Measurements from ENCODE around the gene A1BG. TPM values are rescaled to one million over a fixed set of nuclear protein-coding genes. Genes with fewer than 3 reads are reported as not detected.

Gene A1BG, protein sequence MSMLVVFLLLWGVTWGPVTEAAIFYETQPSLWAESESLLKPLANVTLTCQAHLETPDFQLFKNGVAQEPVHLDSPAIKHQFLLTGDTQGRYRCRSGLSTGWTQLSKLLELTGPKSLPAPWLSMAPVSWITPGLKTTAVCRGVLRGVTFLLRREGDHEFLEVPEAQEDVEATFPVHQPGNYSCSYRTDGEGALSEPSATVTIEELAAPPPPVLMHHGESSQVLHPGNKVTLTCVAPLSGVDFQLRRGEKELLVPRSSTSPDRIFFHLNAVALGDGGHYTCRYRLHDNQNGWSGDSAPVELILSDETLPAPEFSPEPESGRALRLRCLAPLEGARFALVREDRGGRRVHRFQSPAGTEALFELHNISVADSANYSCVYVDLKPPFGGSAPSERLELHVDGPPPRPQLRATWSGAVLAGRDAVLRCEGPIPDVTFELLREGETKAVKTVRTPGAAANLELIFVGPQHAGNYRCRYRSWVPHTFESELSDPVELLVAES
- total RNA-seq (2022; extraction: Qiagen RNA extraction; ENCODE audit: low read depth): 7.2 to 12.3 TPM (median 10.0 TPM) in 5 replicates

DNA sequence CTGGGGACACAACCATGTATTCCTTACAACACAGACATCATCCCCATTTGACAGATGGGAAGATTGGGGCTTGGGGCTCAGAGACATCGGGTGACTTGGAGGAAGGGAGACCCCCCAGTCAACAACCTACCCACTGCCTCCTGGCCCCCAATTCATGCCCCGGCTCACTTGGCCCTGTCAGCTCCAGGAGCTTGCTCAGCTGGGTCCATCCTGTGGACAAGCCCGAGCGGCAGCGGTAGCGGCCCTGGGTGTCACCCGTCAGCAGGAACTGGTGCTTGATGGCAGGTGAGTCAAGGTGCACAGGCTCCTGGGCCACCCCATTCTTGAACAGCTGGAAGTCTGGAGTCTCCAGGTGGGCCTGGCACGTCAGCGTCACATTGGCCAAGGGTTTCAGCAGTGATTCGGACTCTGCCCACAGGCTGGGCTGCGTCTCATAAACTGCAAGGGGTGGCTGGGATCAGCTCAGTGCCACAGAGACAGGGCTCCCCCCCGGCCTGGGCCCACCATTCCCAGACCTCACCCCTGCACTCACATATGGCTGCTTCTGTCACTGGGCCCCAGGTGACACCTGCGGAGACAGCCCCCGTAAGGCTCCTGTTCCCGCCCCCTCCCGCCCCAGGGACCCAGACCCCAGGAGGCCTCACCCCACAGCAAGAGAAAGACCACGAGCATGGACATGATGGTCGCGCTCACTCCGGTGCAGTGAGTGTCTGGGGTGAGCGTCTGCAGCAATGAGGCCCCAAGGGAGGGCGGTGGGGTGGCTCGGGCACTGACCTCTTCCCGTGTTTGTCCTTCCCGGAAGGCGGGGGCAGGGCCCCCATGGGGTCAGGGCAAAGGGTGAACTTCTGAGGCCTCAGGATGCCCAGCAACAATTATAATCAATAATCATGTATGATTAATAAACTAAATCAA lies at the start of gene A1BG:
A1BG (minus strand) TSS at position 733 of the 912 bp plus-strand sequence; CDS start at position 678, 55 bp downstream.

DNA sequence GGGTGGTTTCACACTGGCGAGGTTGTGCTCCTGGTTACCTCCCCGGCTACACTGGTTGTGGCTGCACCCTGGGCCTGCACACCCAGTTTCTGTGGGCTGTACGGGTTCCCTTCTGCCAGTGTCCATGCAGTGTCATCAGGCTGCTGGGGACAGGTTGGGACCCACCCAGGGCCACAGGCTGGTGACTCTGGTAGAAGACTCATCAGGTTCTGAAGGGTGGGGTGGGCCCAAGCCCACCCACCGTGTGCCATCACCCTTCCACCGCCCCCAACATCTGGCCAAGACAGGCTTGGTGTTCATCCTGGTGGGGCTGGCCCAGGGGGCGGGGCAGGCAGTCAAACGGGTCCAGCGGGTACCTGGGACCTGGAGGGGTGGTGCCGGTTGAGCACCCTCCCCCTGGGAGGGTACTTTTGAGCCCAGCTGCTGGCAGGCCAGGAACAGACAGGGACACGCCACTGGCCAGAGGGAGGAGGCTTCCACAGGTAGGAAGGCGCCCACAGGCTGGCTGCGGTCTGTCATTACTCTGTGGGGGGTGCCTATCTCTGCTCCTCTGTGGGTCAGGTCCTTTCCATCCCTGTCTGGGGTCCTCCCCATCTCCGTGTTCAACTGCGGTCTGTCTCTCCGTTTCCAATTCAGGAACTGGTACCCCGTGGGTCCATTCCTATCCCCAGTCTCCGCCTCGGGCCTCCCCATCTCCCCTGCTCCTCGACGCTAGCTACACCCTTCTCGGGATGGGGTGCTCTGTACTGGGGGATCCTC lies 42.1 kb upstream of the A1BG start, which contains the start of gene RNF225:
RNF225 (plus strand) TSS at position 437 of the 759 bp plus-strand sequence. CDS start 434 bp downstream, outside the sequence.

DNA sequence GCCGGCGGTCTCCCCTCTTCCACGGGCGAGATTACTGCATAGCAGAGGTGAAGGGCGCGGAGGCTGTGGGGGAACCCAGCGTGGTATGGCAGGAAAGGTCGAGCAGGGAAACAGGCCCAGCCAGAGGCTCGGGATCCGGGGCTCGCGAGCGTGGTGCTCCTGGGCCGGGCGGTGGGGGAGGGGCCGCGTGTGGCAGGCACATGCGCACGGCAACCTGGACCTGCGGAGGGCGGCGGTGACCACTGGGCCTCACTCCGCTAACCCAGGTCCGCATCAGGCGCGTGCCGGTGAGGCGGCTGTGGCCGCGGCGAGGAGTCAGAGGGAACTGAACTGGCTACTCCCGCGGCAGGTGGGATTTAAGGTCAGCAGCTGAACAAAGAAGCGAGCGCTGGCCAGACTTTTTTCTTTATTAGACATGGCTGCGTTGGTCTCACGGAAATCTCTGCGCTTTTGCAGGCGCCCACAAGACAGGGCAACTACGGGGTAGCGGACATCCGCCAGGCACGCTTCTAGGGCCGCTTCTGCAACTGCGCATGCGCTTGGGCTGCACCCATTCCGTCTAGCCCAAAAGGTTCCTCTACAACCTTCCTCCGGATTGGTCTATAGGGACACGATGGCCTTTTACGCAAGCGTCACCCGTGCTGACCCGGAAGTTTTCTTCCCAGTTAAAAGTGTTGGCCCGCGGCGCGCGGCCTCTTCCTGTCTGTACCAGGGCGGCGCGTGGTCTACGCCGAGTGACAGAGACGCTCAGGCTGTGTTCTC lies 33.5 kb upstream of the A1BG start, which contains the start of gene RPS5:
RPS5 (plus strand) TSS at position 694 of the 762 bp plus-strand sequence. CDS start 869 bp downstream, outside the sequence.

DNA sequence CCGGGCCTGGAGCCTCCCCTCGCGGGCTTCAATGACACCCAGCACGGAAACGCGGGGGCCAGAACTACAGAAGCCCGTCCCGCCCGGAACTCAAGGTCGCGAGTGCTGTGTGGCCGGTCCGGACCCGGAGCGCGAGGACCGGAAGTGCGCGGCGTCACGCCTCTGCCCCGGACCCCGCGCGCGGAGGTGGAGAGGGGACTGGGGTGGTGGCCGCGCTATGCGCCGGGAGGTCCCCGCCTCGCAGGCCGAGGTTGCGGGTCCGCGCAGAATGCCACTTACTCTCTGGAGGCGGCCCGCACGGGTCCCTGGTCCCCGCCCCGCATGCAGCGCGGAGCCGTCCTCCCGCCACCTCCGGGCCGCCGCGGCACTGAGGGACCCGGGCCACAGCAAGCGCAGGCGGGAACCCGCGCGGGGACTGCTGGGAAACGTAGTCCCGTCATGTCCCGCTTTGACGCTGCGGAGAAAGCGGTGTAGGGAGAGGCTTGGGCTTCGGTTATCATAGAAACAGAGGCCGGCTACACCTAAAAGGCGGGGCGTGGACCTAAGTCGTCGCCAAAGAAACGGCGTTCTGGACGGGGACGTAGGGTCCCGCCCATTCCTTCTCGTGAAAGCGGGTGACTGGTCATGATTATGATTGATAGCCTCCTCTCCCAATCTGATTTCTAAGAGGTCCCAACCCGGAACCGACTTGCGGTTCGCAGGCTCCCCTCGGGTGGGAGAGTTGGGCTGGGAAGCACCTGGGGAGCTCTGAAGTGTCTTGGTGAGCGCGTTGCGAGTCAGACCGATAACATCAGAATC lies 27.6 kb upstream of the A1BG start, which contains the start of gene ZNF837:
ZNF837 (minus strand) TSS at position 369 of the 798 bp plus-strand sequence. CDS start 11,698 bp downstream, outside the sequence.

DNA sequence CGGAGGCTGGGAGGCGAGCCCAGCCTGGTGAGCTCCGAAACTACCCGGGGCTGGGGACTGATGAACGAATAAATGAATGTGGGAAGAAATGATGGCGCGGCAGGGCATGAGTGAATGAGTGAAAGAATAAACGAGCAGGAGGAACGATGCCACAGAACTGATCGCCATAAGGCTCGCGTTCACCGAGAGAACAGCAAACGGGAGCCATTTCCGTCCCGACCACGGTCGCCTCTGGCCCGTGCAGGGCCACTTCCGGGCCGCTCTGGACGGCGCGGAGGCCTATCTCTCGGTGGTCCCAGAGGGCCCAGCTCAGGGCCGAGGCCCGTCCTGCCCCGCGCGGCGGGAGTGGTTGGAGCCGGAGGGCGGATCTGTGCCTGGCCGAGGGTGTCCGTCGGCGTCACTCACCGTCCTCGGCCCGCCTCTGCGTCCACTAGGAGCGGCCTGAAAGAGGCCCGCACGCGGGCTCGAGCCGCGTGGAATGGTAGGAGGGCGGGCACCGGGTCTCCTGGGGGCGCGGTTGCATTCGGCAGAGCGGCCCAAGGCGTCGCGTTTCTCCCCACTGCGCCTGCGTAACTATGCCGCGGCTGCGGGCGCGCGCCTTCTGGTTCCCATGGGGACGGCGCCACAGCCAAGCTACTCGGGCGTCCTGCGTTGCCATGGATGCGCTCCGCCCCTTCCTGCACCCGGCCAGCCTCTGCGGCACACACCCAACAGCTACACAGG lies 9.1 kb upstream of the A1BG start, which contains the start of gene ZNF497:
ZNF497 (minus strand) TSS at position 480 of the 723 bp plus-strand sequence. CDS start 5,116 bp downstream, outside the sequence.

DNA sequence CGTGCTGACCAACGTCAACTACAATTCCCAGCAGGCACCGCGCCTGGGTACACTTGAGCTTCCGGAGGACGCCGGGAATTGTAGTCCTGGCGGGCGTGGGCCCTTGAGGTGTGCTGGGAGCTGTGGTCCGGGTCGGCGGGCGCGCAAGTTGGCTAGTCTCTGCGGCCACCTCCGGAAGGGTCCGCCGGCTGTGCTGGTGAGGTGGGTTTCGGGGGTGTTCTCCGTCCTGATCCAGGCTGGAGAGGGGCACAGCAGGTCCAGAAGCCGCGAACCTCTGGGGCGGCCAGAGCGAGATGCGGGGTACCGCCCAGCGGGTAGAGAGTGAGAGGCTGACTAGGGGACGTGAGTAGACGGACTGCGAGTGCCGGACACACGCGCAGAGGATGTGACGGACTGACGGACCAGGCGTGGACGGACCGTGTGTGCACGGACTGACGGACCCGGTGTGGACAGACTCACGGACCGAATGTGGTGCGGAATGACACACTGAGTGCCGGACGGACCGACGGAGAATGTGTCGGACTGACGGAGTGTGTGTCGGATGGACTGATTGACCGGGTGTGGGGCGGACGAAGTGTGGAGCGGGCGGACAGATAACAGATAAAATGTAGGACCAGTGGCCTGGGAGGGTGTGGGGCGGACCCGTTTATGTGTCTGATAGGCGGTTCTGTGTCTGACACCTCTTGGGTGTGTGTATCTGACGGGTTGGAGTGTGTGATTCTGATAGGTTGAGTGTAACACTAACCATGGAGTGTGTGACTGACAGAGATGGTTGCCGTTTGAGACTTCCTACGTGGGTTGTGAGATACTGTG lies 26.2 kb downstream of the A1BG start, which contains the start of gene ZSCAN22:
ZSCAN22 (plus strand) TSS at position 81 of the 813 bp plus-strand sequence. CDS start 7,809 bp downstream, outside the sequence.

DNA sequence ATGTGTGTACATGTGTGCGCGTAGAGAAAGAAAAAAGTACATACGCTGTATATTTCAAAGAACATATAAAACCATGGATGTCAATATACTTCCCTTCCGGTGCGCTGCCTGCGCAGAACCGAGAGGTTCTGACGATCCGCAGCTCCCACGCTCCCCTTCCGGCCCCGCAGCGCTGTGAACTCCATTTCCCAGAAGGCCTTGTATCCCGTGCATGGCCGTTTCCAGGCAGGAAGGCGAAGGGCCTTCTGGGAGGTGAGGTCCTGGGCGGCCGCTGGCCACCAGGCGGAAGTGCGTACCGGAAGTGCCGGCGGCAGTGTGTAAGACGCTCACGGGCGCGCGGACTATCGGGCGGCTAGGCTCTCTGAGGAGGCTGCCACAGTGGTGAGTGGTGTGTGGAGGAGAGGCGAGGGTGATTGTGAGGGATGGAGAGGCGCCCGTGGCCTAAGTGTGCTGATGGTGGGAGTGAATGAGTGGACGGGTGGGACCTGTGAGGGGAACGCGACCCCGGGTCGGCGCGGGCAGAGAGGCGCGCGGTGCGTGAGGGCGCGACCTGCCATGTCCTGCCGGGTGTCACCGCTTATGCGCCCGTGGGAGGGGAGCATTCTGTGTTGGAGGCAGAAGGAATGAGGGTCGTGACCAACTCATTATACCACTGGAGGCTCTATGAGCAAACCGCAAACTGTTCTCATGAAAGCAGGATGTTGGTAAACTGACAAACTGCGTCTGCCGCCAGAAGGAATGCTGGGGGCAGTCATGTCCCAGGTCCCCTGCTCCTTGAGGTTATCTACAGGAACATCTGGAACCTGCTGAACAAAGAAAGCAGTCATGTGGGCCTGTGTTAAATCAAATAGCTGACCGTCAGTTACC lies 48.0 kb downstream of the A1BG start, which contains the start of gene ERVK3-1:
ERVK3-1 (plus strand) TSS at position 313 of the 867 bp plus-strand sequence. CDS start 6,792 bp downstream, outside the sequence.

Other genes with a start within 250 kb of the A1BG start
- gene ZNF329, start 202.7 kb downstream of the A1BG start, total RNA-seq (2022; extraction: Qiagen RNA extraction; ENCODE audit: low read depth): 2.4 to 3.7 TPM (median 3.3 TPM) in 5 replicates
- 9.9 to 15.3 TPM (median 13.7 TPM) in 5 replicates for gene ZNF274, start 170.4 kb downstream of the A1BG start, total RNA-seq (2022; extraction: Qiagen RNA extraction; ENCODE audit: low read depth)
- 12.0 to 21.7 TPM (median 20.2 TPM) in 5 replicates for gene ZNF544, start 124.6 kb downstream of the A1BG start, total RNA-seq (2022; extraction: Qiagen RNA extraction; ENCODE audit: low read depth)
- 0.93 to 1.4 TPM (median 1.1 TPM) in 5 replicates for gene ZNF8, start 74.5 kb downstream of the A1BG start, total RNA-seq (2022; extraction: Qiagen RNA extraction; ENCODE audit: low read depth)
- gene ERVK3-1, start 48.1 kb downstream of the A1BG start, total RNA-seq (2022; extraction: Qiagen RNA extraction; ENCODE audit: low read depth): 89.5 to 122 TPM (median 98.9 TPM) in 5 replicates
- 1.7 to 3.3 TPM (median 2.7 TPM) in 5 replicates for gene ZSCAN22, start 26.5 kb downstream of the A1BG start, total RNA-seq (2022; extraction: Qiagen RNA extraction; ENCODE audit: low read depth)
- gene ZNF497, start 9.3 kb upstream of the A1BG start, total RNA-seq (2022; extraction: Qiagen RNA extraction; ENCODE audit: low read depth): 0.60 to 1.8 TPM (median 1.5 TPM) in 5 replicates
- 0.74 to 1.7 TPM (median 1.4 TPM) in 5 replicates for gene ZNF837, start 27.5 kb upstream of the A1BG start, total RNA-seq (2022; extraction: Qiagen RNA extraction; ENCODE audit: low read depth)
- gene RPS5, start 33.8 kb upstream of the A1BG start, total RNA-seq (2022; extraction: Qiagen RNA extraction; ENCODE audit: low read depth): 1,770 to 2,546 TPM (median 2,356 TPM) in 5 replicates
- not detected in 5 replicates for gene RNF225, start 42.2 kb upstream of the A1BG start, total RNA-seq (2022; extraction: Qiagen RNA extraction; ENCODE audit: low read depth)
- gene ZNF584, start 55.2 kb upstream of the A1BG start, total RNA-seq (2022; extraction: Qiagen RNA extraction; ENCODE audit: low read depth): 17.6 to 20.4 TPM (median 18.2 TPM) in 5 replicates
- gene ZNF132, start 86.7 kb upstream of the A1BG start, total RNA-seq (2022; extraction: Qiagen RNA extraction; ENCODE audit: low read depth): 0.07 to 0.09 TPM (median 0.09 TPM) in 3 of 5 replicates, not detected in the others
- 5.7 to 7.9 TPM (median 7.0 TPM) in 5 replicates for gene ZNF324B, start 98.1 kb upstream of the A1BG start, total RNA-seq (2022; extraction: Qiagen RNA extraction; ENCODE audit: low read depth)
- 7.2 to 11.7 TPM (median 8.9 TPM) in 5 replicates for gene ZNF324, start 113.6 kb upstream of the A1BG start, total RNA-seq (2022; extraction: Qiagen RNA extraction; ENCODE audit: low read depth)
- 10.7 to 15.1 TPM (median 12.0 TPM) in 5 replicates for gene ZNF446, start 122.9 kb upstream of the A1BG start, total RNA-seq (2022; extraction: Qiagen RNA extraction; ENCODE audit: low read depth)
- 18.4 to 32.9 TPM (median 29.4 TPM) in 5 replicates for gene SLC27A5, start 158.5 kb upstream of the A1BG start, total RNA-seq (2022; extraction: Qiagen RNA extraction; ENCODE audit: low read depth)
- gene ZBTB45, start 166.3 kb upstream of the A1BG start, total RNA-seq (2022; extraction: Qiagen RNA extraction; ENCODE audit: low read depth): 8.3 to 24.0 TPM (median 20.1 TPM) in 5 replicates
- gene TRIM28, start 190.6 kb upstream of the A1BG start, total RNA-seq (2022; extraction: Qiagen RNA extraction; ENCODE audit: low read depth): 606 to 732 TPM (median 664 TPM) in 5 replicates
- gene CHMP2A, start 201.6 kb upstream of the A1BG start, total RNA-seq (2022; extraction: Qiagen RNA extraction; ENCODE audit: low read depth): 180 to 230 TPM (median 198 TPM) in 5 replicates
- gene UBE2M, start 205.1 kb upstream of the A1BG start, total RNA-seq (2022; extraction: Qiagen RNA extraction; ENCODE audit: low read depth): 134 to 148 TPM (median 138 TPM) in 5 replicates
- gene MZF1, start 219.8 kb upstream of the A1BG start, total RNA-seq (2022; extraction: Qiagen RNA extraction; ENCODE audit: low read depth): 7.0 to 19.9 TPM (median 16.5 TPM) in 5 replicates

All from A549 treated with ZK216348 at 1 μM for 4 hours (cell line).